Kasumi-1 (cell line): ENCODE data around the gene PLIN1.

Experiments
- DNase-seq, 2 experiments: peaks; one replicate each; lab custom pipeline; 2025; lab: John Stamatoyannopoulos, UW

PLIN1 gene

DNA sequence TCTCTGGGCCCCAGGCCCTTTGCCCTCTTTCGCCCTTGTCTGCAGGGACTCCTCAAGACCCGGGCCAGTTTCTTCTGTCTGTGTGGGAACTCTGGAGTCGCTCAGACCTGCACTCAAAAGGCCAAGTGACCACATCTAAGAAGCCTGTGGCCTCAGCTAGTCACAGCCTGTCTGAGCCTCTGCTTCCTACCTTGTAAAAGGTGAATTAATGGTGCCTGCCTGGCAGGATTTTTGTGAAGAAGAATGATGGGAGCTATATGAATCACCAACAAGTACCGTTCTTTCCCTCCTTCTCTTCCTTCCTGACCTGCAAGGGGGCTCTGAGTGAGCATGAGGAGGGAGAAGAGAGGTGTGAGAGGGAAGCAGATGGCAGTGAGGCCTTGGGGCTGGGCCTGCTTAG lies 7.5 kb downstream of the PLIN1 start:
- DNase-seq = no peak

DNA sequence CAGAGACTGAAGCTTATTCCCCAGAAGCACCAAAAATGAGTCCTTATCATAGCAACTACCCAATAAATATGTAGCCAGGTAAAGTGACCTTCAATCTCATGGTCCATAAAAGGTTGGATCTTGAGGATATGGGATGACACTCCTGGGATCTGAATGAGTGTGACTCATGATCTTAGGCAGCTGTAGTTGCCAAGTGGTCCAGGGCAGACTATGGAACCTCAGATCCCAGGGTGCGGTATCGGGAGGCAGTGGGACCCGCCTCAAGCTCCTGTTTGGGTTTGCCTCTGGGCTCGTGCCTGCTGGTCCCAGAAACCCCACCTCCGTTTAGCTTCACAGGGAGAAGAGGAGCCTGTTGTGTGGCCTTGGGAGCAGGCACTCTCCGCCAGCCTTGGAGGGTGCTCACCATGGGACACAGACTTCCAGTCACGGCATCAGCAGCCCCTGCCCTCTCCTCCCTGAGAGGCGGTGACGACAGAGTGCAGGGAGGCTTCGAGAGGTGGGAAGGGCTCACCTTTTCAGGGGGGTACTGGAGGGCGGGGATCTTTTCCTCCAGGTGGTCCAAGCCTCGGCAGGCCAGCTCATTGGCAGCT lies 8.1 kb downstream of the PLIN1 start:
- DNase-seq = no peak

DNA sequence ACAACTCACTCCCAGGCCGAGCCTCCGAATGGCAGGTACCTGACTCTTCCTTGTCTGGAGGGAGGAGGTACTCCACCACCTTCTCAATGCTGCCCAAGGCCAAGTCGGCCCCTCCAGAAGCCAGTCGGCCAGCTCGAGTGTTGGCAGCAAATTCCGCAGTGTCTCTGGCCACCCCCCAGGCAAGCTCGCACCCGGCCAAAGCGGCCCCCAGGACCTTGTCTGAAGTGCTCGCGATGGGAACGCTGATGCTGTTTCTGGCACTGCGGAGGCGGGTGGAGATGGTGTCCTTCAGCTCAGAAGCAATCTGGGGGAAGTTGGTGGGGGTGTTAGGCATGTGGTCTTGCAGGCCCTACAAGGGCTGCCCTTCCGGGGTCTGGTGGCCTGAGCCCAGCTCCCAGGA lies 9.2 kb downstream of the PLIN1 start:
- DNase-seq = no peak

DNA sequence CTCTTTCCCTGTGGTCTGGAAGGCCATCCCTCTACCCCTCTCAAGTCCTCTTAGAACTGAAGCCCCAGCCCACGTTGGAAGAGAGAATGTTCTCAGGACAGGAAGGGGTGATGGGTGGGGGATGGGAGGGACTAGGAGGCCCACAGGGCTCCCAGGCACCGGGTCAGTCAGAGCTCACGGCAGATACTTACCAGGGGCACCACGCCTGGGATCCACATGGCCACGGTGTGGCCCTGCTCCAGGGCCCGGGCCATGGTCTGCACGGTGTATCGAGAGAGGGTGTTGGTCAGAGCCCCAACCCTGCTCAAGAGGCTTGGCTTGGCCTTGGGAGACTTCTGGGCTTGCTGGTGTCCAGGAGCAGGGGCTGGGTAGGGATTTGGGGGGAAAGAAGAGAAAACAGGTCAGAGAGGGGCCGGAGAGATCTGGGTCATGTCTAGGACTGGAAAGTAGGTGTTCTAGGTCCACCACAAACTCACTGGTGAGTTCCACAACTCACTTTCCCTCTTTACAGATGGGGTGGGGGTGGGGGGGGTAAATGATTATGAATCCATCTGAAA lies 9.8 kb downstream of the PLIN1 start:
- DNase-seq = no peak

DNA sequence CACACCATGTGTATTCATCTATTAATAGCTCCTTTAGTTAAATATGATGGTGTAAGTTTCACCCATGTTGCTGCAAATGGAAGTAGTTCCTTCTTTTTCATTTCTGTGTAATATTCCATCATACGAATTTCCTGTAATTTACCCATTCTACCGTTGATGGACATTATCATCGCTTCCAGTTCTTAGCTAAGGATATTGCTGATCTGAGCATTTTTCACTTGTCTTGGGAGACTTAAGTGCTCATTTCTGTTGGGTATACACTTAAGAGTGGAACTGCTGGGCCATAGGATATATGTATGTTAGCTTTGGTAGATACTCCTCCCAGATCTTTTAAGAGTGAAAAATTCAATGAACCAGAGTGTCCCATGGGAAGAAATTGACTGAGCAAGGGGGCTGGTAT lies 11.0 kb downstream of the PLIN1 start:
- no peak for DNase-seq

DNA sequence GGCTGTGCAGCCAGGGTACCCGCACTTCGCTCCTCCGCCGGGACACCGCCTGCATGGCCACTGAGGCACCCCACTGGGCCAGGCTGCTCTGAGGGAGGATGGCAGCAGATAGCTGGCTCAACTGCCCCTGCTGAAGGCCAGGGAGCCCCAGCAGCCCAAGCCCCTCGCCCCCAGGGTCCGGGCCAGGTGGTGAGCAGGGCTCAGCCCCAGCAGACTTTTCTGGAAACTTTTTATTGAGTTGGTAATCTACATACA lies 11.5 kb downstream of the PLIN1 start:
- DNase-seq = no peak

DNA sequence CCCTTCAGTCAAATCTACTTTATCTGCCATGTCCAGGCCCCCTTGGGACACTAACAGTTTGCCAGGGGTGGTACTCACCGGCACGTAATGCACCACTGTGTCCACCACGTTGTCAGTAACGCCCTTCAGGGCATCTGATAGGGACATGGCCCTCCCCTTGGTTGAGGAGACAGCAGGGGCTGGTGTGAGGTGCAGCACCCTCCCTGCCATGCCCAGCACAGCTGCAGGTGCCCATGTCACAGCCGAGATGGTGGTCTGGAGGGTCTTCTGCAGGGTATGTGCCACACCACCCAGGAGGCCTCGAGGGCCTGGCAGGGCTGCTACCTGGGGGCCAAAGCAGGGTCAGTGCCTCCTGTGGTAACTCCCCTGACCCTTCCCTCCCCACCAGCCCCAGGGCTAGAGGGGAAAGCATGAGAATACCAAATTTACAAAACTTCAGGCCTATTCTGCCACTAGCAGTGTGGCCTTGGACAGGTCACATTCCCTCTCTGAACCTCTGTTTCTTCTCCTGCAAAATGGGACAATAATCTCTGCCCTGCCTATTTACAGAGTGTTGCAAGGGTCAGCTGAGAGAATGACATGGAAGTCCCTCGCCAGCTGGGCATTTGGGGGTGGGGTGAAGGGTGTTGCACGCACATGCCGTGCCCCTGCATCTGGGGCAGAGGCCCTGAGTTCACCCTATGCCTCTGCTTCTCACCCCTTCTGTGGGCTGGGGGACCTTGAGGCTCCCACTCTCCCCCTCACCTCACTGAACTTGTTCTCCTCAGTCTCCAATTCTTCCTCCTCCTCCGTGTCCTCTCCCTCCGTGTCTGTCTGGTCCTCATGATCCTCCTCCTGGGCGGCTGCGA lies 12.1 kb downstream of the PLIN1 start:
- no peak for DNase-seq

DNA sequence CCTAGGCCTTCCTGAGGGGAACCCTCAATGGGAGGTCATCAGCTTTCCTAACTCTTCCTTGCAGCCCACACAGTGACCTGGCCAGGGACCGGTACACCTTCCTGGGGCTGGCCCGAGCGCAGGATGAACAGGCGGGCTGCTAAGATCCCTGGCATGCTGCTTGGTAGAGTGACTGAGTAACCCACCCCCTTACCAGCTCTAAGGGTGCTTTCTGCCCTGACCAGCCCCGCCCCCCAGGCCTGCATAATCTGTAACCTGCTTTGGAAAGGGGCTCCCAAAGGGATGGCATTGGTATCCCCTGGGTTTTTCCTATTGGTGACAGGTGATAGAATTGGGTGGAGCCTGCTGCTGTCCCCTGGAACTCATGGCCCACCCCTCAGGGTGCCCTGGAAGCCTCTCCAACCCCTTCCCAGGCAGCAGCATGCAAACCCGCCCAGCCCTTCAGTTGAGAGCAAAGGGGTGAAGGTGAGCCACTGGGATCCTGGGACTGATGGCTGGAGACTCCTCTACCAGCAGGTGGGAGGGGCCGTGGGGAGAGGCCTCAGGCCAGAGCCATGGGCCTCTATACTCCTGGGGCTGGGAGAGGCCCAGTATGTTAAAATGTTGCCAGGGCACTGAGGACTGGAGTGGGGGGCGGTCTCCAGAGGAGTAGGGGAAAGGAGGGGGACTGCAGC lies 12.8 kb downstream of the PLIN1 start:
- DNase-seq = no peak

DNA sequence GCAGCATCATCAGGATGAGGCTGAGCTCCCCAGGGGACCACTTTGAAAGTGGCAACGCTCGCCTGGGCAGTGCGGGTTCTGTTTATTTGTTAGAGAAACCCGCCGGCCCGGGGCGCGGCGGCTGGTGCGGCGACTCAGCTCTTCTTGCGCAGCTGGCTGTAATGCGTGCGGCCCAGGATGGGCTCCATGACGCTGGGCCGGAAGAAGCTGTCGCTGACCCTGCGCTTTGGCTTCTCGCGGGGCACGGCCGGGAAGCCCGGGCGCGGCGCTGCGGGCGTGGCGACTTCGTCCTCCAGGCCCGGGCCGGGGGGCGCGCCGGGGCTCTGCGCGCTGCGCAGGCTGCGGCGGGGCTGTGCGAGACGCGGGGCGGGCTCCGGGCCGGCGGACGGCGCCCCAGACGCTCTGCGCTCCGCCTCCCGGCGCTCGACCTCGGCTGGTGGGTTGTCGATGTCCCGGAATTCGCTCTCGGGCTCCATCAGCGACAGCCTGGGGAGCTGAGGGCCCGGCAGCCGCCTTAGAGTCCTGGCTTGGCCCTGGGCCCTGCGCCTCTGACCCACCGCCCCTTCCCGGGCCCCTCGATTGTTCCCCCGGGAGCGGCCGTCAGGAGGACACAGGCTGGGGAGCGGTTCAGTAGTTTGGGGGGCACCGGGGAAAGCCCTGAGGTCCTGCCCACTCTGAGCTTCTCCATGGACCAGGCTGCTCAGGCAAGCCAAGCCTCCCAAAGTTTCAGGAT lies 13.6 kb downstream of the PLIN1 start:
- DNase-seq = no peak

DNA sequence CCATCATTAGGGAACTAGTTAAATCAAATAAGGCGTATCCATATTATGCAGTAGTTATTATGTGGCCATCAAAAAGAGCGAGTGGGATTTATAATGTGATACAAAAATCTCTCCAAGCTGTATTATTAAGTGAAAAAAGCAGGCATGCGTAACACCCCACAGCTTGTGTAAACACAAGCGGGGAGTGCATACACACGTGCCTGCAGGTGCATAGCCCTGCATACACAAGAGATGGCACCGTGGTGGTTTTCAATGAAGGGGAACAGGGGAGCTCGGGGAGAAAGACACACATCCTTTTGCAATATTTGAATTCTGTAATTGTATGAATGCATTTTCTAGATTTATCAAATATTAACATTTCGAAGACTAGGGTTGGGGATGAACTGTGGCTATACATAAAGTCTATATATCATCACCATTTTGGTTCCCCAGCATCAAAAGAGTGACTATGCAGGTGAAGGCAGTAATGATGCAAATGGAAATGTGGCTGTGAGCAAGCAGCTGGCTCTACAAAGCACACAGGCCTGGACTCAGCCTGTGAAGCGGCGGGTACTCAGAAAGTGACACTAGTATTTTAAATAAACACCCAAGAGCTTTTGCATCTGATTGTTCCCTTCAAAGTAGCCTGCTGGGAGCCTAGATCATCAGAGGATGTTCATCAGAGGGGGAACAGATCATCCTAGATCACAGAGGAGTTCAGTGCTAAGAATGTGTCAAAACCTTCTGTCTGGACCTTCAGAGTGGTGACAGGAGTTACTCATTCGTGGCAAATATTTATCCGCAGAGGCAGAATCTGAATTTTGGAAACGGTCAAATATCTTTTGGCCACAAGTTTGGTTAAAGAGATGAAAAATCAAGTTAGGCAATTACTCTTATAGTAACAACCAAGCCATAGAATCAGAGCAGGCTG lies 14.5 kb downstream of the PLIN1 start:
- DNase-seq = no peak

DNA sequence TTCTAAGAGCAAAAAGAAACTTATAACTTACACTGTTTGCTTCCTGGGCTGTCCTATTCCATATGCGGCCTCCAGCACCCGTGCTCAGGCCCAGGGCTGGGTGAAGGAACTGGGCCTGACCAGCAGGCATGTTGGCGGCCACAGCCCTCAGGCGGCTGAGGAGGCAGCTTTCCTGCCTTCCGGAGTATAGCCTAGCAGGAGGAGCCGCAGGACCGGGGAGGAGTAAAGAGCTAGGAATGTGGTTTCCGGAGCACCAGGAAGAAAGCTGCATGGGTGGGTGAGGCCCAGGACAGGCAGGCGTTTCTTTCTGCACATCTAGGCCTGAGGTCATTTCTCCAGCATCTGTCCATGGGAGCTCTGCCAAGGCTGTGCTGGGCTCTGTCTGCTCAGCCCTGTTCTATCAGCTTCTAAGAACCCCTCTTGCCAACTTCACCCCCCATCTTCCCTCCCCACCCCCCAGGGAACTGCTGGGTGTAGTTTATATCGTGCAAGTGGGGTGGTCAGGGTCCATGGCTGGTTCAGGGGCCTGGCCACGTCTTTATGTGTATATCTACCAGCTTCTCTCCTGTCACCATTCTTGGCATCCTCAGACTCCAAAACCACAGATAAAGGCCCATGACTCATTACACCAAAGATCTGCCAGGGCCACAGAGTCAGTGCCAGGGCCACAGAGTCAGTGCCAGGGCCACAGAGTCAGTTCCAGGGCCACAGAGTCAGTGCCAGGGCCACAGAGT lies 16.1 kb downstream of the PLIN1 start:
- no peak for DNase-seq

DNA sequence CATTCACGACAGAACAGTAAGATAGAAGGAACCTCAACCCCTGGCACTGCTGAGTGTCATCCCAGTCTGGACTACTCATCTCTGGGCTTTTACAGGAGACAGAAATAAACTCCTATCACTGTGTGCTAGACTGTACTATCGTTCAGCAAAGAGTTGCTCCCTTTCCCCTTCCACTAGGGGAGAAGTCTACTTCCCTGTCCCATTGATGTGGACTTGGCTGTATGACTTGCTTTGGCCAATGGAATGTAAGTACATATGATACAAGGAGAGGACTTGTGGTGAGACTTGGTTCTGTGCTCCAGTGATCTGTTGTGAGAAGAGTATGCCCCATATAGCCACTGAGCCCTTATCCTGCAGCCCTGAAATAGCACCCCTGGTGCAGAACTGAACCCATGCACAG lies 18.6 kb downstream of the PLIN1 start:
- DNase-seq = no peak

DNA sequence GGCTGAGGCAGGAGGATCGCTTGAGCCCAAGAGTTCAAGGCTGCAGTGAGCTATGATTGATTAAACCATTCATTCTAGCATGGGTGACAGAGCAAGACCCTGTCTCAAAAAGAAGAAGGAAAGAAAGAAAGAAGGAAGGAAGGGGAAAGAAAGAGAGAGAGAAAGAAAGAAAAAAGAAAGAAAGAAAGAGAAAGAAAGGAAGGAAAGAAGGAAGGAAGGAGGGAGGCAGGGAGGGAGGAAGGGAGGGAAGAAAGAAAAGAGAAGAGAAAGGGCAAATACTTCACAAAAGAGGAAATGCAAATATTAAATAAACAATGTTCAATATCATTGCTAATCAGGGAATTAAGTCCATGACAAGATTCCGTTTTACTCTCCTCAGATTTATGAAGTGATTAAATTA lies 19.9 kb downstream of the PLIN1 start:
- no peak for DNase-seq

DNA sequence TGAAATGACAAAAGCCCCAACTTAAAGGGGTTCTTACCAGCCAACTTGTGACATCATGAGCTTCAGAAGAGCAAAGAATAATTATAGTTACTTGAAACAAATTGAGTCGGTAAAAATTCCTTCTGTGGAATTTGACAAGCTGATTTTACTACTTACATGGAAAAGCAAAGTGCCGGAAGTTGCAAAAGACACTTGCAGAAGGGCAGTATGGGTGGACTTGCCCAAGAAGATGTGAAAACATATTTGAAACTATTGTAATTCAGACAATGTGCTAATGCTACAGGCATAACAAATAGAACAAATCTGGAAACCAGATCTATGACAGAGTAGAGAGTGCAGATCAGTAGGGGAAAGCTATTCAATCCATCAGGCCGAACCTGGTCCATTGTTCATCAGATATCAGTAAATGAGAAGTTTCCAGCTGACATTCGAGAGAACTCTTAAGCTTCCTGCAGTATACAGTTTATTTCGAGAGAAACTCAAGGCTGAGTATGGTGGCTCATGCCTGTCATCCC lies 21.4 kb downstream of the PLIN1 start:
- DNase-seq = no peak

DNA sequence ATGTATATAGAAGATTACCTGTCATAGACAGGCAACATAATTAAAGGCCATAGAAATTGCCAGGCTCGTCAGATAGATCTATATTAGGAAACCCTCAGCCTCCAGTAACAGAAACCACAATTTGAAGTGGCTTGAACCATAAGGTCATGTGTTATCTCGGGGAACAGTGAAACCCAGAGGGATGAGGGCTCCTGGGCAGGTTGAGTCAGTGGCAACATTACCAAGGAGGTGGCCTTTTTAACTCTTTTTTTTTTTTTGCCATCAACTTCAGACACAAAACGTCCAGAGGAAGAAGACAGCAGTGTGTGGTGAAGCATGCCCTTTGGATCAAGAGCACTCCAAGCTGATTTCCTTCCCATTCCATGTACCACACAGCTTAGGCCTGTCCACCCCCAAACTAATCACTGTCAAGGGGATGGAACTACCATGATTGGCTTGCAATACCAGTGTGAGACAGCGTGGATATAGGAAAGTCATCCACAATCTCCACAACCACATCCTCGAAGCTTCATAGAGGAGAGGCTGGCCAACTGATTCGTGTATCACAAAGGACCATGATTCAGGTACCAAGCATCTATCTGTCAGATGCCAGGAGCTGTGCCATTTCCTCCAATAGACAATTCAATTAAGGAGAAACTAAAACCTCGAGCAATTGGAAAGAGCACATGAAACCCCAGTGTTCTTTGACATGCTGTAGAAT lies 22.9 kb downstream of the PLIN1 start:
- no peak for DNase-seq

DNA sequence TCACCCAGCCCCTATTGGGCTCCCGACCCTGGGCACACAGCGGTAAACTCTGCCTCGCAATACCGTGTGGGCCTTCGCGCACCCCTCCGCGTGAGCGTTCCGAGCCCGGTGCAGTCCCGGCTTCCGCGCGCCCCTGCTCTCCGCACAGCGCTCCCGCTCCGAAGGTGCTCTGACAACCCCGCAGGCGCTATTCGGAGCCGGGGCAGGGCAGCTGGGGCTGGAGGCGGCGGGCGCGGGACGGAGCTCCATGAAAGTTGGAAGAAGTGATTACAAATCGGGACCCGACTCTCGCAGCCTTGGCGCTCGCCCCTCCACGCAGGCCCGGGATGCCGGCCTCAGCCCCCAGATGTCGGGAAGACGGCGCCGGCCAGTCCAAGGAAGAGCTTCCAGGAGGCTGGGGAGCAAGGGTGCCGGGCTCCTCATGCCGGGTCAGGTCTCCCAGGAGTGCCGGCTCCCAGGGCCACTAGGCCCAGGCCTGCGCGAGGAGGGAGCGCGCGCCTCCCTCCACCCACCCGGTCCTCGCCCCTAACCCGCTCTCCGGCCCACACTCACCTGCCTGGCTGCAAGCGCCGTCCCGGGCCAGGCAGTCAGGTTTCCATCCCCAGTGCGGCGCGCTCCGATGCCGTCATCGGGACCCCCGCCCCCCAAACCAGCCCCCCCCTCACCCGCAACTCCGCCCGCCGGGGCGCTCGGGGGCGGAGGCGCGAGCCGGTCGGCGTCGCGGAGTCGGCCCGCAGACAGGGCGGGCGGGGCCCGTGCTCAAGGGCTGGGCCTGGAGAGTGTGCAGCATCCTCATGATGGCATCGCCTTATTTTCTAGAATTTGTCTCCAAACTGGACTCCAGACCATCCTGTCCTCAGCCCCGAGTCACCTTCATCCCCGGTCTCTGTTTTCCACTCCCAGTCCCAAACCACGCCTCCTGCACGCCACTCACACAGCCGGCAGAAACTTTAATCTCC lies 24.0 kb downstream of the PLIN1 start, which contains the start of gene KIF7:
Gene KIF7, minus strand, starts transcription at position 621 of the 959 bp plus-strand sequence. CDS start 2,537 bp downstream, outside the sequence.
- DNase-seq = no peak

DNA sequence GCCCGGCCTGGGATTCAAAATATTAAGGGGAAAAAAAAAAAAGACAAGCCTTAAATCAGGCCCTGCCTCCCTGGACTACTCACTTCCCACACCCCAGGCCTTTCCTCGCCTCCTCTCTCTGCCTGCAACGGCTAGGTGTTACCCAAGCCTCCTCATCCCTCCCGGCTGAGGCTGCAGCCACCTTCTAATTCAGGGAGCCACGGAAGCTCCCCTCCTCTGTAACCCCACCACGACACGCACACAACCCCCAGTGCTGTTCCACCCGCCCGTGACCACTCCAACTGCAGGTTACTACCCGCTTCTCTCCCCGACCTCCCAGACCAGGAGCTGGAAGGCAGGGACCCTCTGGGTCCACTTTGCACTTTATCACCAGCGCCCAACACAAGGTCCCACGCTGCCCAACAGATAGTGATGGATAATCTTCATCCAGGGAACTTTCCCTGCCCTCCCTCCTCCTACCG lies 24.8 kb downstream of the PLIN1 start:
- no peak for DNase-seq

DNA sequence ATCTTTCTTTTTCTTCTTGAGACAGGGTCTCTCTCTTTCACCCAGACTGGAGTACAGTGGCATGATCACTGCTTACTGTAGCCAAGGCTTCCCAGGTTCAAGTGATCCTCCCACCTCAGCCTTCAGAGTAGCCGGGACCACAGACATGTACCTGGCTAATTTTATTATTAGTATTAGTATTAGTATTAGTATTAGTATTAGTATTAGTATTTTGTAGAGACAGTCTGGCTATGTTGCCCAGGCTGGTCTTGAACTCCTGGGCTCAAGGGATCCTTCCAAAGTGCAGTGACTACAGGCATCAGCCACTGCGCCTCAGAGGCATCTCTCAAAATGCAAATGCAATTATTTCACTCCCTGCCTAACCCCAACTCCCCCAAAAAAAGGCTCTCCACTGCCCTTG lies 25.6 kb downstream of the PLIN1 start:
- no peak for DNase-seq

DNA sequence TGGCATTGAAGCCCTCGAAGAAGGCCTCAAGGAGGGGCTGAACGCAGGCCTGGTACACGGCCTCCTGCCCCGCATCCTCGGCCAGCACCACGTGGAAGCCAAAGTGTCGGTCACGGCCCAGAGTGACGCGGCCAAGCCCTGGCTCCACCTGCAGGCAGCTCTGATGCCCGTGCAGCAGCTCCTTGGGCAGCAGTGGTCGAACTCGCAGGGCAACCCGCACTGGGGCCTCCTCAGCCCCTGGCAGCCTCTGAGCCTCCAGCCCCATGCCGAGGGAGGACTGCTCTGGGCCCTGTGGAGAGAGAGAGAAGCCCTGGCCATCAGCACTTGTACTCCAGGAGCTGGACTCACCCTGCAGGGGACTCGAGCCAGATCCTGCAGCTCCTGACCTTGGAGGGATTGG lies 26.5 kb downstream of the PLIN1 start:
- no peak for DNase-seq
